GM18508 (cell line): ENCODE data around the gene BANF2.

ENCODE experiments used
- ATAC-seq: cut with Tn5 transposase; IDR thresholded peaks from one replicate; pipeline ENCODE4 v1.9.1; 2021; ENCODE audit warnings: moderate number of reproducible peaks; ENCODE audit not compliant: insufficient read depth, unreplicated experiment

The BANF2 gene

GRCh38 chr20:17708675-17709360, 9.1 kb downstream of the BANF2 start:
- no peak for ATAC-seq

- no peak for ATAC-seq
Observed at GRCh38 chr20:17709361-17710293, 9.9 kb downstream of the BANF2 start.

- no peak for ATAC-seq
Observed at GRCh38 chr20:17710379-17711266, 10.9 kb downstream of the BANF2 start.

- no peak for ATAC-seq
Observed at GRCh38 chr20:17711267-17711627, 11.5 kb downstream of the BANF2 start.

GRCh38 chr20:17712201-17712600, 12.4 kb downstream of the BANF2 start:
- ATAC-seq, result no peak

- ATAC-seq, result no peak
Observed at GRCh38 chr20:17712708-17713107, 12.9 kb downstream of the BANF2 start.

- ATAC-seq, result no peak
Observed at GRCh38 chr20:17714597-17714996, 14.8 kb downstream of the BANF2 start.

GRCh38 chr20:17715075-17715474, 15.3 kb downstream of the BANF2 start:
- no peak for ATAC-seq

- no peak for ATAC-seq
Observed at GRCh38 chr20:17716331-17716730, 16.6 kb downstream of the BANF2 start.

GRCh38 chr20:17720755-17721154, 21.0 kb downstream of the BANF2 start:
- ATAC-seq, result no peak

- no peak for ATAC-seq
Observed at GRCh38 chr20:17721802-17722486, 22.2 kb downstream of the BANF2 start.

- no peak for ATAC-seq
Observed at GRCh38 chr20:17722493-17723300, 22.9 kb downstream of the BANF2 start.

GRCh38 chr20:17723301-17723691, 23.5 kb downstream of the BANF2 start:
- no peak for ATAC-seq

GRCh38 chr20:17725094-17725835, 25.5 kb downstream of the BANF2 start:
- no peak for ATAC-seq

- ATAC-seq, result no peak
Observed at GRCh38 chr20:17726902-17727301, 27.1 kb downstream of the BANF2 start.

GRCh38 chr20:17727351-17727750, 27.6 kb downstream of the BANF2 start:
- ATAC-seq, result no peak

GRCh38 chr20:17728074-17728473, 28.3 kb downstream of the BANF2 start:
- ATAC-seq, result no peak

GRCh38 chr20:17730071-17730470, 30.3 kb downstream of the BANF2 start:
- no peak for ATAC-seq

- no peak for ATAC-seq
Observed at GRCh38 chr20:17731233-17731632, 31.5 kb downstream of the BANF2 start.
